ENCODE data around the gene NMNAT2. TPM values are rescaled to one million over a fixed set of nuclear protein-coding genes. Genes with fewer than 3 reads are reported as not detected.
A peak's percentile ranks its signal among the peaks of the same experiment; 100 is the strongest.

The NMNAT2 gene
- total RNA-seq, 6 donors from 2014 or later = 0.13 to 0.72 (median 0.17) TPM; not detected in 2

DNA sequence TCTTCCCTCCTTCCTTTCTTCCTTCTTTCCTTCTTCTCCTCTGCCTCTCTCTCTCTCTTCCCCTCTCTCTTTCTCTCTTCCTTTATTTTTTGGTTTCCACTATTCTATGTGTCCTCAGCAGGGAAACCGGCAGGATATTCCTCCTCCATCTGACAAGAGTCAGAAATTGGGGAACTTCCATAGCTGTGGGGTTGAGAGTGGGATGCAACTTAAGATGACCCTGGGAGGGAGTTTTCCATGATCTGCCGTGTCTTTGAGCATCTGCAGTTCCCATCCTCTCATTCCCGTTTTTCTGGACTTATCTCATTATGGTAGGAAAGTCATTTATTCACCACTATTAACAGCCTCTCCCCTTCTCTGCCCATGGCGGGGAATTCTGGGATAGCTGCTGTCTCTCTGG lies 98.6 kb downstream of the NMNAT2 start:
- H3K4me3 ChIP-seq = no peak overlapping the region
- ATAC-seq (ENCODE audit: low FRiP score in 2 of 2) = no peak
- no peaks in the 10 kb centered on the region for H3K36me3 ChIP-seq
- peaks cover 7 to 11% (median 9%) of the 10 kb centered on the region in 4 donors for H3K4me1 ChIP-seq
- no peak for DNase-seq
- H3K27ac ChIP-seq = no peak overlapping the region
- H3K27me3 ChIP-seq = no peaks in the 10 kb centered on the region
- H3K9me3 ChIP-seq = no peaks in the 10 kb centered on the region
- TF ChIP-seq EP300 (IDR thresholded peaks at IDR 0.05) (no peak), POLR2AphosphoS5 (IDR thresholded peaks at IDR 0.05) (no peak), POLR2A (IDR thresholded peaks at IDR 0.05) (no peak)
- TF ChIP-seq, protein P1, sequence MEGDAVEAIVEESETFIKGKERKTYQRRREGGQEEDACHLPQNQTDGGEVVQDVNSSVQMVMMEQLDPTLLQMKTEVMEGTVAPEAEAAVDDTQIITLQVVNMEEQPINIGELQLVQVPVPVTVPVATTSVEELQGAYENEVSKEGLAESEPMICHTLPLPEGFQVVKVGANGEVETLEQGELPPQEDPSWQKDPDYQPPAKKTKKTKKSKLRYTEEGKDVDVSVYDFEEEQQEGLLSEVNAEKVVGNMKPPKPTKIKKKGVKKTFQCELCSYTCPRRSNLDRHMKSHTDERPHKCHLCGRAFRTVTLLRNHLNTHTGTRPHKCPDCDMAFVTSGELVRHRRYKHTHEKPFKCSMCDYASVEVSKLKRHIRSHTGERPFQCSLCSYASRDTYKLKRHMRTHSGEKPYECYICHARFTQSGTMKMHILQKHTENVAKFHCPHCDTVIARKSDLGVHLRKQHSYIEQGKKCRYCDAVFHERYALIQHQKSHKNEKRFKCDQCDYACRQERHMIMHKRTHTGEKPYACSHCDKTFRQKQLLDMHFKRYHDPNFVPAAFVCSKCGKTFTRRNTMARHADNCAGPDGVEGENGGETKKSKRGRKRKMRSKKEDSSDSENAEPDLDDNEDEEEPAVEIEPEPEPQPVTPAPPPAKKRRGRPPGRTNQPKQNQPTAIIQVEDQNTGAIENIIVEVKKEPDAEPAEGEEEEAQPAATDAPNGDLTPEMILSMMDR (IDR thresholded peaks at IDR 0.05) = no peak
- 85 to 93% methylated on average over 4 of the region's 4 CpGs for WGBS, 2 donors

DNA sequence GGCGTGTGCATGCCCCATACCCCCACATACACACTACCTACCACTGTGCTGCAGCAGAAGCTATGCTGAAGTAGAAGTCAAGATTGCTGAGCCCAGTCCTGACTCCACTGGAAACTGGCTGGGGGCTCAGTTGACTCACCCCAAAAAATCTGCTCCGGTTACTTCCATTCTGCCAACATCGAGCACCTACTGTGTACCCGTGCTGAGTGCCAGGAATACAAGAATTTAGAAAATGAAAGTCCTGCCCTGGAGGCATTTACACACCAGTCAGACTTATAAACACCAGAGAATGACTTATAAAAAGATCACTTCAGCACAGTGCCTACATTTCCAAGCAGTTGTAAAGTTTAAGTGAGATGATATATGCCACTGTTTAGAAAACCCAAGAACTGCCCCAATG lies 99.1 kb downstream of the NMNAT2 start:
- Histone ChIP-seq H3K4me1 (peaks cover 7 to 11% (median 9%) of the 10 kb centered on the region in 4 donors), H3K36me3 (no peaks in the 10 kb centered on the region), H3K27me3 (no peaks in the 10 kb centered on the region), H3K9me3 (no peaks in the 10 kb centered on the region), H3K4me3 (no peak overlapping the region), H3K27ac (no peak overlapping the region)
- ATAC-seq (ENCODE audit: low FRiP score in 2 of 2) = no peak
- 69 to 86% methylated on average over 4 of the region's 4 CpGs for WGBS, 2 donors
- TF ChIP-seq POLR2AphosphoS5 (IDR thresholded peaks at IDR 0.05) (no peak), POLR2A (IDR thresholded peaks at IDR 0.05) (no peak), EP300 (IDR thresholded peaks at IDR 0.05) (no peak)
- TF ChIP-seq, protein P1 (IDR thresholded peaks at IDR 0.05) = no peak
- no peak for DNase-seq

DNA sequence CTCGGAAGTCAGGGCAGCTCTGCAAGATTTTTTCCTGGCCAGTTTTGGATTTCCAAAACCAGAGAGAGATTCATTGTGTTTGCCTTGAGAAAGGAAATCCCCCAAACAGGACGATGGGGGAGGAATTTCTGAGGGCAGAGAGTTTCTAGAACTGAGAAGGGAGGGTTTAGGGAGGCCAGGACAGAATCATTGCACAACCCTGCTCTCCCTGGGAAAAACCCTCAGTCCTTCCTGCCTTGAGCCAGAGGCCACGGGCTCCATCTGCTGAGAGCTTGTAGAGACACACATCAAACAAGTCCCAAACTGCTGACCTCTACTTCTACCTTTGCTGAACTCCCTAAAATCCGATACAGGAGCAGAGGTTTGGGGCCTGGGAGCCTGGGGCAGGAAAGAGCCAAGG lies 99.7 kb downstream of the NMNAT2 start:
- Histone ChIP-seq H3K27me3 (no peaks in the 10 kb centered on the region), H3K9me3 (no peaks in the 10 kb centered on the region), H3K36me3 (no peaks in the 10 kb centered on the region), H3K4me3 (no peak overlapping the region), H3K27ac (peak overlapping the region in 3 of 4 donors; percentile 16 to 61 (median 58)), H3K4me1 (peaks cover 7 to 11% (median 9%) of the 10 kb centered on the region in 4 donors)
- 26% methylated on average over 4 of the region's 4 CpGs for WGBS, 2 donors
- ATAC-seq (ENCODE audit: low FRiP score in 2 of 2) = peak; percentile 89 to 95
- peak in 1 of 2 donors; percentile 33 for TF ChIP-seq POLR2AphosphoS5 (IDR thresholded peaks at IDR 0.05)
- TF ChIP-seq, protein P1 (IDR thresholded peaks at IDR 0.05) = peak in 4 of 6 experiments; percentile 37 to 49 (median 41)
- TF ChIP-seq POLR2A (IDR thresholded peaks at IDR 0.05) = no peak
- TF ChIP-seq EP300 (IDR thresholded peaks at IDR 0.05) = no peak
- peak in 1 of 2 donors; percentile 87 for DNase-seq

DNA sequence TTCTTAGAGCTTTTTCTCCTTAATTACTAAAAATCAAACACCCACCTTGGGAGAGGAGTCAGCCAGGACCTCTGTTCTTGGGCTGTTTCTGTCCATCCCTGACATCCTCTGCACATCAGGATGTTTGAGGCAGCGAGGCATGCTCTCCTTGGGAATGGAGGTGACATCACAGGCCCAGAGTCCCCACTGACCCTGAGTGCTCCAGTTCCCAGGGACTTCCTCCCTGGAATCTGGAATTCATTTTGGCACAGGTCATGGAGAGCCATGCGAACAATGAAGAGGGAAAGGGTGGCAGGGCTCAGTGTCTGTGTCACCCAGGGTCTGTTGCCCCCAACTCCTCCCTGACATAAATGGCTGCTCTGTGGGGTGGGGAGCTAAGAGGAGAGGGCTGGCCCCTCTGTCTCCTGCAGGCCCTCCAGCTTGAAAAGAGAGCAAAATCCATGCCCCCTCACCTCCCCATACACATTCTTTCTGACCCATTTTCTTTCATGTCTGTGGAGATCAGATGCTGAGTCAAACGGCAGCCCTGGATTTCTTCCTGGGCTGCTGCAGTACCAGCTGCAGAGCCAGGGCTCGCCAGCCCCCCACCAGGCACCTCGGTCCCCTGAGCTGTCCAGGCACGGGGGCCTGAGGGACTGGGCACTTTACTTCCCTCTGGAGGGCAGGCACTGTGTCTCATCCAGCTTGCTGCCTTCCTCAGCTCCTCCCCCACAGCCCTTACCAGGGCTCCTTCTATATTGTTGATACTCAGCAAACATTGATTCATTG lies 102.0 kb downstream of the NMNAT2 start:
- TF ChIP-seq POLR2AphosphoS5 (IDR thresholded peaks at IDR 0.05) = no peak
- TF ChIP-seq, protein P1 (IDR thresholded peaks at IDR 0.05) = no peak
- no peak for TF ChIP-seq EP300 (IDR thresholded peaks at IDR 0.05)
- TF ChIP-seq POLR2A (IDR thresholded peaks at IDR 0.05) = no peak
- Histone ChIP-seq H3K27ac (no peak overlapping the region), H3K27me3 (no peaks in the 10 kb centered on the region), H3K4me3 (no peak overlapping the region), H3K36me3 (no peaks in the 10 kb centered on the region), H3K9me3 (no peaks in the 10 kb centered on the region), H3K4me1 (peaks cover 7 to 11% (median 9%) of the 10 kb centered on the region in 4 donors)
- WGBS, 2 donors = 71 to 85% methylated on average over 5 to 6 of the region's 6 CpGs
- DNase-seq (peak in 1 of 2 donors; percentile 31), ATAC-seq (ENCODE audit: low FRiP score in 2 of 2) (no peak)

Measured in upper lobe of left lung (tissue), 6 donors.